Measurements from ENCODE around the gene CASZ1. TPM values are rescaled to one million over a fixed set of nuclear protein-coding genes. Genes with fewer than 3 reads are reported as not detected.

The CASZ1 gene
- total and polyA plus RNA-seq, 2 donors from 2014 or later, result 10.1 to 33.0 TPM

DNA sequence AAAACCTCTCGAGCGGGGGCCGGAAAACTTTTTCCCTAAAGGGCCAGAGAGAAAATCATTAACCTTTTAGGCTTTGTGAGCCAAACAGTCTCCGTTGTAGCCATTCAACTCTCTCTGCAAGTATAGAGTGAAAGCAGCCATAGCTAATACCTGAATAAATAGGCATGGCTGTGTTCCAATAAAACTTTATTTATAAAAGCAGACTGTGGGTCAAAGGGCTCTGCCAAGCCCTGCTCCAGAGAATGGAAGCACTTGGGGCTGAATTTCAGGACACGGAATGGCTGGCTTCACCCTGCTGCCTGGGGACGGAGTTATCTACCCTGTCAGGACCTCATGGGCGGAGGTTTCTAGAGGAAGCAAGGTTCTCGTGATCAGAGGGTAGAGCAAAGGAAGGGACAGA is 92.7 kb downstream of the CASZ1 start:
- Histone ChIP-seq H3K4me1 (ENCODE audit: control insufficient read depth in 2 of 3, insufficient read depth in 2 of 3, low read depth in 1 of 3, low read length in 3 of 3) (peaks cover 0 to 9% (median 6%) of the 10 kb centered on the region in 3 donors), H3K36me3 (ENCODE audit: control insufficient read depth in 2 of 3, insufficient read depth in 3 of 3, low read length in 3 of 3) (no peaks in the 10 kb centered on the region), H3K27ac (ENCODE audit: low read depth in 2 of 2, low read length in 2 of 2) (no peak overlapping the region), H3K9me3 (ENCODE audit: control insufficient read depth in 2 of 3, insufficient read depth in 1 of 3, low read length in 3 of 3) (no peaks in the 10 kb centered on the region), H3K27me3 (ENCODE audit: control insufficient read depth, insufficient read depth, low read length) (no peaks in the 10 kb centered on the region), H3K4me3 (ENCODE audit: low read length in 3 of 3) (no peak overlapping the region), H3K9ac (ENCODE audit: low read length in 3 of 3) (no peak overlapping the region)
- no peak for DNase-seq
- no peak for FAIRE-seq
- TF ChIP-seq, protein P1, sequence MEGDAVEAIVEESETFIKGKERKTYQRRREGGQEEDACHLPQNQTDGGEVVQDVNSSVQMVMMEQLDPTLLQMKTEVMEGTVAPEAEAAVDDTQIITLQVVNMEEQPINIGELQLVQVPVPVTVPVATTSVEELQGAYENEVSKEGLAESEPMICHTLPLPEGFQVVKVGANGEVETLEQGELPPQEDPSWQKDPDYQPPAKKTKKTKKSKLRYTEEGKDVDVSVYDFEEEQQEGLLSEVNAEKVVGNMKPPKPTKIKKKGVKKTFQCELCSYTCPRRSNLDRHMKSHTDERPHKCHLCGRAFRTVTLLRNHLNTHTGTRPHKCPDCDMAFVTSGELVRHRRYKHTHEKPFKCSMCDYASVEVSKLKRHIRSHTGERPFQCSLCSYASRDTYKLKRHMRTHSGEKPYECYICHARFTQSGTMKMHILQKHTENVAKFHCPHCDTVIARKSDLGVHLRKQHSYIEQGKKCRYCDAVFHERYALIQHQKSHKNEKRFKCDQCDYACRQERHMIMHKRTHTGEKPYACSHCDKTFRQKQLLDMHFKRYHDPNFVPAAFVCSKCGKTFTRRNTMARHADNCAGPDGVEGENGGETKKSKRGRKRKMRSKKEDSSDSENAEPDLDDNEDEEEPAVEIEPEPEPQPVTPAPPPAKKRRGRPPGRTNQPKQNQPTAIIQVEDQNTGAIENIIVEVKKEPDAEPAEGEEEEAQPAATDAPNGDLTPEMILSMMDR (IDR thresholded peaks at IDR 0.05; ENCODE audit: borderline replicate concordance, extremely low read depth, insufficient read depth), result no peak
- intact Hi-C loops (cut with DNase I), result no loop called here

DNA sequence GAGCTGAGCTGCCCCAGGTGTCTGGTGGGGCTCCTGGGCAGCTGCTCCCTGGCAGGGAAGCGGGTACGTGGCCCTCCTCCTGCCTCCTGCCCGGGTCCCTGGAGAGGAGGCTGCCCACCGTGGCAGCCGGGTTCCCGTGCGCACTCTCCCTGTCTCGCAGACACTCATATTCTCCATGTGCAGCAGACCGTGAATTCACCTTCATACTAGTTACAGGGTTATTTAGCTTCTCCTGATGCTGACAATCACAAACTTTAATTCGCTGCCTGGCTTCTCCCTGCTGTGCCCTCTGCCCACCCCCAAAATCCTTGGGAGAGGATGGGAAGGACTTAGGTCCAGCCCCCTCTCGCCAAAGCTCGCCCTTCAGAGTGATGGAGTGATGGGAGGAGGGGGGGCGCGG is 95.3 kb downstream of the CASZ1 start:
- no peaks in the 10 kb centered on the region for H3K27me3 ChIP-seq (ENCODE audit: control insufficient read depth, insufficient read depth, low read length)
- H3K4me3 ChIP-seq (ENCODE audit: low read length in 3 of 3), result no peak overlapping the region
- peaks cover 0 to 19% (median 15%) of the 10 kb centered on the region in 3 donors for H3K4me1 ChIP-seq (ENCODE audit: control insufficient read depth in 2 of 3, insufficient read depth in 2 of 3, low read depth in 1 of 3, low read length in 3 of 3)
- intact Hi-C loops (cut with DNase I), result no loop called here
- no peak overlapping the region for H3K9ac ChIP-seq (ENCODE audit: low read length in 3 of 3)
- H3K9me3 ChIP-seq (ENCODE audit: control insufficient read depth in 2 of 3, insufficient read depth in 1 of 3, low read length in 3 of 3), result no peaks in the 10 kb centered on the region
- TF ChIP-seq, protein P1 (IDR thresholded peaks at IDR 0.05; ENCODE audit: borderline replicate concordance, extremely low read depth, insufficient read depth), result no peak
- H3K27ac ChIP-seq (ENCODE audit: low read depth in 2 of 2, low read length in 2 of 2), result no peak overlapping the region
- H3K36me3 ChIP-seq (ENCODE audit: control insufficient read depth in 2 of 3, insufficient read depth in 3 of 3, low read length in 3 of 3), result no peaks in the 10 kb centered on the region
- FAIRE-seq, result no peak
- no peak for DNase-seq

DNA sequence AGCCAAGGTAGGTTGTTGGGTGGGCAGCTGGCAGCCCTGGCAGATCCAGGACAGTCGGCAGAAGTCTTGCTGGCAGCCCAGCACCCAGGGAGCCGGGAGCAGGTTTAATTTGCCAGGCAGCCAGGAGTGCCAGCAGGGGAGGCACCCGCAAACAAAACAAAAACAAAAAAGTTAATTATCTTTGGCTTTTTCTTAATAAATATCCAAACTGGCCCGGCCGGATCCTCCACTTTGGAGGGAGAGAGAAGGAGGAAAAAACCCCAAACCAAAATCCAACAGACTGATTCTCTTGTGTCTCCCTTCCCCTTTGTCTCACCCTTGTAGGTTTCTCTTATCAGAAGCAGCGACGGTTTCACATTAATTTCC is 97.0 kb downstream of the CASZ1 start:
- FAIRE-seq, result no peak
- Histone ChIP-seq H3K9ac (ENCODE audit: low read length in 3 of 3) (no peak overlapping the region), H3K4me3 (ENCODE audit: low read length in 3 of 3) (no peak overlapping the region), H3K27ac (ENCODE audit: low read depth in 2 of 2, low read length in 2 of 2) (peak overlapping the region; percentile 79 to 85), H3K4me1 (ENCODE audit: control insufficient read depth in 2 of 3, insufficient read depth in 2 of 3, low read depth in 1 of 3, low read length in 3 of 3) (peaks cover 0 to 28% (median 15%) of the 10 kb centered on the region in 3 donors), H3K27me3 (ENCODE audit: control insufficient read depth, insufficient read depth, low read length) (no peaks in the 10 kb centered on the region), H3K36me3 (ENCODE audit: control insufficient read depth in 2 of 3, insufficient read depth in 3 of 3, low read length in 3 of 3) (no peaks in the 10 kb centered on the region), H3K9me3 (ENCODE audit: control insufficient read depth in 2 of 3, insufficient read depth in 1 of 3, low read length in 3 of 3) (no peaks in the 10 kb centered on the region)
- TF ChIP-seq, protein P1 (IDR thresholded peaks at IDR 0.05; ENCODE audit: borderline replicate concordance, extremely low read depth, insufficient read depth), result no peak
- intact Hi-C loops (cut with DNase I), result no loop called here
- no peak for DNase-seq
